H1 (cell line): ENCODE data around the gene MYO1G. TPM values are rescaled to one million over a fixed set of nuclear protein-coding genes. Genes with fewer than 3 reads are reported as not detected.

Source experiments
- CTCF ChIA-PET: fragments of 300-600 bp; sonication (Branson Sonifier 250); formaldehyde crosslinking; loops from one replicate; lab custom pipeline; 2021; ENCODE audit not compliant: partially characterized antibody; lab: Charles Lee
- POLR2A ChIA-PET: fragments of 300-600 bp; sonication (Branson Sonifier 250); formaldehyde crosslinking; loops from one replicate; lab custom pipeline; 2021; ENCODE audit warnings: inconsistent platforms; ENCODE audit not compliant: partially characterized antibody; lab: Charles Lee
- DNase-seq, 2 experiments: peaks; one replicate each; pipeline versions ENCODE4 v3.0.0 to v3.0.0-alpha.2; 2010 to 2022; ENCODE audit warnings: low spot score in 2 of 2, low read depth in 1 of 2, mixed read lengths in 1 of 2
- FAIRE-seq: peaks from 2 replicates; lab custom pipeline; 2011; peaks lifted over from hg19 to GRCh38; lab: Jason Lieb, UNC
- H2AFZ ChIP-seq: 2 replicates; pipeline ENCODE4 v1.8.1; 2012; ENCODE audit warnings: low read length, inconsistent platforms
- H2AK5ac ChIP-seq: 2 replicates; pipeline ENCODE4 v1.6.1; 2013; ENCODE audit warnings: low read depth, low read length
- H2BK120ac ChIP-seq: replicated peaks from 2 replicates; pipeline ENCODE3; 2013; ENCODE audit warnings: low read depth, low read length, inconsistent platforms
- H2BK12ac ChIP-seq: 2 replicates; pipeline ENCODE4 v1.6.1; 2013; ENCODE audit warnings: low read depth, low read length
- H2BK15ac ChIP-seq: 2 replicates; pipeline ENCODE4 v1.6.1; 2013; ENCODE audit warnings: low read length
- H2BK20ac ChIP-seq: 2 replicates; pipeline ENCODE4 v1.6.1; 2013; ENCODE audit warnings: low read length
- H2BK5ac ChIP-seq: 2 replicates; pipeline ENCODE4 v1.6.1; 2013; ENCODE audit warnings: low read depth, low read length
- H3K14ac ChIP-seq: 2 replicates; pipeline ENCODE4 v1.6.1; 2013; ENCODE audit warnings: inconsistent platforms; ENCODE audit not compliant: insufficient read length
- H3K18ac ChIP-seq: 2 replicates; pipeline ENCODE4 v1.6.1; 2013; ENCODE audit warnings: low read length; ENCODE audit errors: extremely low read depth
- H3K23ac ChIP-seq: 2 replicates; pipeline ENCODE4 v1.6.1; 2013; ENCODE audit warnings: inconsistent platforms; ENCODE audit not compliant: insufficient read length
- H3K23me2 ChIP-seq: 2 replicates; pipeline ENCODE4 v1.6.1; 2013; ENCODE audit warnings: low read depth, low read length
- H3K27ac ChIP-seq: 2 replicates; pipeline ENCODE4 v1.6.1; 2011; ENCODE audit warnings: low read depth, low read length, inconsistent platforms
- H3K27me3 ChIP-seq, 4 experiments: replicated peaks in 1 of 4; 1 replicate in 1 of 4; 2 replicates in 3 of 4; pipeline versions ENCODE4 v1.6.1 to v1.8.1; 2011 to 2013; ENCODE audit warnings: low read length in 3 of 4, mild to moderate bottlenecking in 3 of 4, inconsistent platforms in 2 of 4, mixed read lengths in 2 of 4, moderate library complexity in 1 of 4; ENCODE audit not compliant: control insufficient read depth in 3 of 4, insufficient read depth in 3 of 4; ENCODE audit errors: extremely low read depth in 1 of 4
- H3K36me3 ChIP-seq, 4 experiments: 2 replicates each; pipeline versions ENCODE4 v1.6.1 to v1.8.1; 2011 to 2013; ENCODE audit warnings: mild to moderate bottlenecking in 4 of 4, low read length in 3 of 4, moderate library complexity in 2 of 4, control low read depth in 1 of 4, inconsistent platforms in 1 of 4; ENCODE audit not compliant: insufficient read depth in 4 of 4, control insufficient read depth in 2 of 4
- H3K4ac ChIP-seq: replicated peaks from 2 replicates; pipeline ENCODE3; 2013; ENCODE audit warnings: low read length, low read depth, mixed read lengths, inconsistent platforms; ENCODE audit not compliant: insufficient read length
- H3K4me1 ChIP-seq, 4 experiments: replicated peaks in 1 of 4; 1 replicate in 1 of 4; 2 replicates in 3 of 4; pipeline versions ENCODE4 v1.6.1 to v1.8.1; 2011 to 2013; ENCODE audit warnings: low read length in 3 of 4, inconsistent platforms in 2 of 4, mixed read lengths in 1 of 4; ENCODE audit not compliant: insufficient read depth in 4 of 4, control insufficient read depth in 3 of 4
- H3K4me2 ChIP-seq, 2 experiments: 2 replicates each; pipeline versions ENCODE4 v1.6.1 to v1.8.1; 2011 to 2013; ENCODE audit warnings: low read depth in 2 of 2, low read length in 2 of 2, control low read depth in 1 of 2, inconsistent platforms in 1 of 2, mild to moderate bottlenecking in 1 of 2; ENCODE audit not compliant: insufficient read depth in 1 of 2
- H3K4me3 ChIP-seq, 4 experiments: fragments of 200-600, 300-600 bp in 1 of 4; sonication (generic), shearing (Covaris generic), sonication (Bioruptor Twin) in 1 of 4; 2 replicates each; pipeline versions ENCODE4 v1.5.1 to v1.8.1; 2011 to 2016; ENCODE audit warnings: low read length in 4 of 4, low read depth in 3 of 4, control low read depth in 2 of 4, inconsistent platforms in 2 of 4, mild to moderate bottlenecking in 2 of 4, mixed read lengths in 1 of 4, moderate library complexity in 1 of 4; ENCODE audit not compliant: insufficient read depth in 2 of 4; ENCODE audit errors: extremely low read depth in 1 of 4
- H3K56ac ChIP-seq: replicated peaks from 2 replicates; pipeline ENCODE3; 2013; ENCODE audit warnings: low read depth, mild to moderate bottlenecking, mixed read lengths, low read length, inconsistent platforms; ENCODE audit not compliant: insufficient read length
- H3K79me1 ChIP-seq: 2 replicates; pipeline ENCODE4 v1.6.1; 2013; ENCODE audit warnings: low read depth, low read length, control low read depth
- H3K79me2 ChIP-seq, 2 experiments: 2 replicates each; pipeline versions ENCODE4 v1.6.1 to v1.8.1; 2012 to 2013; ENCODE audit warnings: low read length in 2 of 2, mild to moderate bottlenecking in 2 of 2, inconsistent platforms in 1 of 2; ENCODE audit not compliant: insufficient read depth in 2 of 2, control insufficient read depth in 1 of 2
- H3K9ac ChIP-seq, 4 experiments: replicated peaks in 1 of 4; 1 replicate in 1 of 4; 2 replicates in 3 of 4; pipeline versions ENCODE4 v1.6.1 to v1.8.1; 2011 to 2013; ENCODE audit warnings: low read depth in 3 of 4, low read length in 3 of 4, control low read depth in 2 of 4, mild to moderate bottlenecking in 2 of 4, moderate library complexity in 2 of 4, inconsistent platforms in 1 of 4; ENCODE audit errors: extremely low read depth in 1 of 4
- H3K9me3 ChIP-seq, 2 experiments: 2 replicates each; pipeline versions ENCODE4 v1.6.1 to v1.8.1; 2012 to 2013; ENCODE audit warnings: mild to moderate bottlenecking in 2 of 2, moderate library complexity in 2 of 2, control low read depth in 1 of 2, inconsistent platforms in 1 of 2, low read depth in 1 of 2, low read length in 1 of 2, mixed read lengths in 1 of 2; ENCODE audit not compliant: insufficient read depth in 2 of 2
- H4K20me1 ChIP-seq, 2 experiments: replicated peaks in 1 of 2; 2 replicates each; pipeline versions ENCODE3 to v1.8.1; 2011 to 2013; ENCODE audit warnings: inconsistent platforms in 2 of 2, low read length in 2 of 2, mild to moderate bottlenecking in 1 of 2; ENCODE audit not compliant: insufficient read depth in 2 of 2, control insufficient read depth in 1 of 2
- H4K5ac ChIP-seq: 2 replicates; pipeline ENCODE4 v1.6.1; 2013; ENCODE audit warnings: low read length, low read depth, mixed read lengths, inconsistent platforms; ENCODE audit not compliant: insufficient read length
- H4K8ac ChIP-seq: 2 replicates; pipeline ENCODE4 v1.8.0; 2013; ENCODE audit warnings: mild to moderate bottlenecking, moderate library complexity, low read length, inconsistent platforms; ENCODE audit not compliant: insufficient read depth; ENCODE audit errors: extremely low read depth
- H4K91ac ChIP-seq: replicated peaks from 2 replicates; pipeline ENCODE3; 2013; ENCODE audit warnings: low read length, mixed read lengths, inconsistent platforms; ENCODE audit not compliant: insufficient read length
- ASH2L ChIP-seq: fragments of 200-600, 300-600 bp; sonication (generic); IDR thresholded peaks from one replicate; pipeline ENCODE4 v1.7.1; 2017; ENCODE audit warnings: low read length
- EZH2 ChIP-seq: fragments of 200-600 bp; sonication (generic); IDR thresholded peaks from 2 replicates; pipeline ENCODE4 v1.7.1; 2012; ENCODE audit warnings: low read depth, mild to moderate bottlenecking, moderate library complexity, low read length, inconsistent platforms; ENCODE audit not compliant: severe bottlenecking
- GTF2F1 ChIP-seq: IDR thresholded peaks from 2 replicates; pipeline ENCODE4 v1.6.1; 2012; ENCODE audit warnings: low read depth, low read length, improper control_type of control experiment, borderline replicate concordance
- HDAC2 ChIP-seq, 2 experiments: fragments of 300-600 bp in 1 of 2; sonication (generic) in 1 of 2; IDR thresholded peaks; 2 replicates each; pipeline ENCODE4 v1.6.1; 2011 to 2012; ENCODE audit warnings: low read depth in 2 of 2, low read length in 2 of 2, mild to moderate bottlenecking in 2 of 2, moderate library complexity in 2 of 2, borderline replicate concordance in 1 of 2, inconsistent platforms in 1 of 2
- POLR2AphosphoS5 ChIP-seq: IDR thresholded peaks from 2 replicates; pipeline ENCODE4 v1.6.1; 2011; ENCODE audit warnings: low read depth, low read length
- POU5F1 ChIP-seq: IDR thresholded peaks from 2 replicates; pipeline ENCODE4 v1.6.1; 2011; ENCODE audit warnings: low read depth, mild to moderate bottlenecking, low read length, moderate library complexity
- SAP30 ChIP-seq: fragments of 300-600 bp; sonication (generic); IDR thresholded peaks from 2 replicates; pipeline ENCODE4 v1.7.1; 2012; ENCODE audit warnings: low read length, moderate library complexity, mild to moderate bottlenecking, inconsistent platforms; ENCODE audit not compliant: insufficient read depth, insufficient replicate concordance
- SIX5 ChIP-seq: IDR thresholded peaks from 2 replicates; pipeline ENCODE4 v1.6.1; 2011; ENCODE audit warnings: mild to moderate bottlenecking, low read depth, low read length
- TCF12 ChIP-seq: IDR thresholded peaks from 2 replicates; pipeline ENCODE4 v1.6.1; 2011; ENCODE audit warnings: low read depth, mild to moderate bottlenecking, low read length
- YY1 ChIP-seq: IDR thresholded peaks from 2 replicates; pipeline ENCODE4 v1.6.1; 2011; ENCODE audit warnings: low read depth, mild to moderate bottlenecking, low read length
- WGBS, 2 experiments: shearing (Covaris generic) in 1 of 2; methylation state at CpG; one replicate each; pipeline versions ENCODE4 v1.1.6 to v1.1.7; 2013 to 2015; ENCODE audit warnings: low lambda C conversion rate in 2 of 2, mixed read lengths in 2 of 2, inconsistent platforms in 1 of 2, low coverage in 1 of 2, missing lambda C conversion rate in 1 of 2; ENCODE audit not compliant: insufficient replicate concordance in 2 of 2, insufficient coverage in 1 of 2, insufficient read length in 1 of 2; ENCODE audit errors: extremely low coverage in 1 of 2, missing lambda C conversion rate in 1 of 2; 5-methylcytosine and 5-hydroxymethylcytosine counted together
- polyA plus RNA-seq, 7 experiments: library from polyadenylated mRNA; depleted of rRNA in 3 of 7; stranded (reverse) in 5 of 7; unstranded in 2 of 7; fragments of >200 nt in 5 of 7; fragments of 200-250 nt in 2 of 7; gene quantifications; 1 replicate in 5 of 7; 2 replicates in 1 of 7; 4 replicates in 1 of 7; pipeline versions ENCODE4 v1.2.1 to v1.2.3, GENCODE V29; 2011 to 2013; ENCODE audit warnings: missing spikeins in 2 of 7, mixed read lengths in 2 of 7
- total RNA-seq: library from RNA; stranded (reverse); fragmentation: NEBNext Ultra II Directional; extraction: Animal tissue kit (Norgen Biotek cat#: 25700); gene quantifications from 2 replicates; pipeline ENCODE4 v1.2.1, GENCODE V29; 2021

MYO1G gene
- total and polyA plus RNA-seq, 2 of the 8 experiments (the other 6 are each of a cell fraction or from before 2014, with no cell fraction given): 0.08 to 0.19 TPM

- Histone ChIP-seq H2BK120ac (no peak overlapping the region), H4K20me1 (no peaks in the 10 kb centered on the region), H3K4me1 (peaks cover 0 to 11% (median 4%) of the 10 kb centered on the region in 4 experiments; a peak in 4 of 7 replicates), H3K27ac (no peak overlapping the region), H2BK20ac (no peak overlapping the region), H3K4me3 (peak overlapping the region in 1 of 4 experiments; percentile 58; a peak in 2 of 8 replicates), H3K23me2 (peaks cover 5% of the 10 kb centered on the region; the same call in 1 of the 2 replicates), H3K79me1 (no peaks in the 10 kb centered on the region), H2AK5ac (no peak overlapping the region), H3K4ac (no peak overlapping the region), H4K91ac (no peak overlapping the region), H3K27me3 (peaks cover 10 to 40% (median 23%) of the 10 kb centered on the region in 4 experiments; a peak in 6 of 7 replicates), H3K14ac (no peak overlapping the region), H3K9me3 (no peaks in the 10 kb centered on the region), H3K4me2 (peak overlapping the region; percentile 46 to 76; a peak in 2 of 4 replicates), H3K36me3 (no peaks in the 10 kb centered on the region), H3K18ac (no peak overlapping the region), H2BK5ac (no peak overlapping the region), H3K79me2 (no peaks in the 10 kb centered on the region), H2BK15ac (0 out of 2 replicates have a peak overlapping the region, but pooled peaks have one; percentile 3), H4K8ac (peak overlapping the region; percentile 68), H3K23ac (no peak overlapping the region), H2BK12ac (no peak overlapping the region), H4K5ac (no peak overlapping the region), H3K9ac (no peak overlapping the region), H3K56ac (no peak overlapping the region), H2AFZ (no peak overlapping the region; the same call in 1 of the 2 replicates)
- 92% methylated on average over 20 of the region's 24 CpGs; no CpG with 5 or more reads in 1 of the 2 experiments for WGBS, 2 experiments
- POLR2A ChIA-PET: interaction anchor here (0.8 to 17.9 kb wide), 10 partner anchors 9 to 158 kb away, joined by 3 to 327 read pairs (median 4); partner anchors contain the start of genes H2AZ2, MYO1G and TBRG4
- CTCF ChIA-PET: interaction anchor here (0.6 to 3.2 kb wide), 21 partner anchors 9 to 891 kb away, joined by 3 to 33 read pairs (median 4); no protein-coding TSS in a partner anchor
- DNase-seq: peak in 1 of 2 experiments; percentile 43
- no peak for TF ChIP-seq SIX5
- no peak for TF ChIP-seq YY1
- no peak for TF ChIP-seq TCF12
- no peak for TF ChIP-seq EZH2
- TF ChIP-seq HDAC2 (IDR thresholded peaks at IDR 0.05; ENCODE audit: borderline replicate concordance in 1 of 2, low read depth in 2 of 2, low read length in 2 of 2): no peak
- no peak for TF ChIP-seq GTF2F1
- no peak for TF ChIP-seq POLR2AphosphoS5
- TF ChIP-seq SAP30: no peak
- TF ChIP-seq POU5F1: no peak
- TF ChIP-seq ASH2L: no peak
- FAIRE-seq: no peak
These were observed 15.2 kb downstream of the MYO1G start for GRCh38 chr7:44963364-44964290.
